WERI-Rb-1 (cell line): ENCODE data around the gene AP5S1.

ENCODE experiments used
- DNase-seq: peaks from one replicate; pipeline ENCODE4 v3.0.0-alpha.2; 2020
- H3K27ac ChIP-seq: fragments of 250-450 bp; sonication (Bioruptor Pico); 2 replicates; pipeline ENCODE4 v1.5.1; 2020; ENCODE audit warnings: mild to moderate bottlenecking, moderate library complexity
- H3K27me3 ChIP-seq: fragments of 250-450 bp; sonication (Bioruptor Pico); 2 replicates; pipeline ENCODE4 v1.5.1; 2021; ENCODE audit warnings: mild to moderate bottlenecking, low read depth, moderate library complexity; ENCODE audit not compliant: insufficient read depth, severe bottlenecking
- H3K36me3 ChIP-seq: fragments of 250-450 bp; sonication (Bioruptor Pico); 2 replicates; pipeline ENCODE4 v1.5.1; 2020; ENCODE audit warnings: mild to moderate bottlenecking, moderate library complexity
- H3K4me3 ChIP-seq: 2 replicates; pipeline ENCODE4 v1.5.1; 2011; ENCODE audit warnings: low read depth, mild to moderate bottlenecking, control low read depth, low read length
- H3K9me3 ChIP-seq: fragments of 250-450 bp; sonication (Bioruptor Pico); 2 replicates; pipeline ENCODE4 v1.5.1; 2021; ENCODE audit warnings: mild to moderate bottlenecking, moderate library complexity; ENCODE audit not compliant: severe bottlenecking
- CTCF ChIP-seq: IDR thresholded peaks from 2 replicates; pipeline ENCODE4 v1.5.1; 2011; ENCODE audit warnings: low read depth, mild to moderate bottlenecking, control low read depth, inconsistent platforms, low read length

AP5S1 gene

GRCh38 chr20:3795511-3796468 lies 24.6 kb upstream of the AP5S1 start, which contains the start of gene CDC25B:
CDC25B (plus strand) TSS chr20:3796310; CDS start chr20:3796532, 222 bp downstream.
- peak; percentile 49 for TF ChIP-seq CTCF
- H3K9me3 ChIP-seq, result no peaks in the 10 kb centered on the region
- DNase-seq, result peak; percentile 95
- H3K36me3 ChIP-seq, result peaks cover 18% of the 10 kb centered on the region
- H3K27ac ChIP-seq, result peak within 1 kb of the TSS; percentile 82
- no peaks in the 10 kb centered on the region for H3K27me3 ChIP-seq
- peak within 1 kb of the TSS; percentile 82 for H3K4me3 ChIP-seq

DNA sequence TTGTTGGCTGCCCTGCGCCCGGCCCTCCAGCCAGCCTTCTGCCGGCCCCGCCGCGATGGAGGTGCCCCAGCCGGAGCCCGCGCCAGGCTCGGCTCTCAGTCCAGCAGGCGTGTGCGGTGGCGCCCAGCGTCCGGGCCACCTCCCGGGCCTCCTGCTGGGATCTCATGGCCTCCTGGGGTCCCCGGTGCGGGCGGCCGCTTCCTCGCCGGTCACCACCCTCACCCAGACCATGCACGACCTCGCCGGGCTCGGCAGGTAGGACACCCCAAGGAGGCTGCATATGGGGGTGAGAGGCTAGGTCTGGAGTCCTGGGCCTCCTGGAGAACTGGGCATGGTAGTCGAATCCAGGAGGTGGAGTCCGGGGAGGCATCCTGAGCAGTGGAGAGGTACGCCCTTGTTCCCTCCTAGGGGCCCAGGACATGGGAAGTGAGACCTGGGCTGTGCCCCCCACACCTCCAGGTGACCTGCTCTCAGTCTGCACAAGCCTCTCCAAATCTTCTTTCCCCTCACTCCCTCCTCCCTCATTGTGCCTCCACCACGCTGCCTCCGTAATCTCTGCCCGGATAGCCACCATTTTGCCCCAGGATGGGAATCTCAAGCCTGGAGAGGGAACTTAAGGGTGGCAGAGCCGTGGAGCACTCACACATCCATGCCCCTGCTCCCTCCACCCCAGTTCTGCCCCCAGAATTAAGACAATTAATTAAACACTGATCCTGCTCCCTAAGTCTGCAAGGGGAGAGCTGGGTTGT lies 23.7 kb upstream of the AP5S1 start:
- no peak for TF ChIP-seq CTCF
- Histone ChIP-seq H3K27ac (peak overlapping the region; percentile 81), H3K4me3 (peak overlapping the region; percentile 82), H3K27me3 (no peaks in the 10 kb centered on the region), H3K36me3 (peaks cover 27% of the 10 kb centered on the region), H3K9me3 (no peaks in the 10 kb centered on the region)
- DNase-seq, result no peak

DNA sequence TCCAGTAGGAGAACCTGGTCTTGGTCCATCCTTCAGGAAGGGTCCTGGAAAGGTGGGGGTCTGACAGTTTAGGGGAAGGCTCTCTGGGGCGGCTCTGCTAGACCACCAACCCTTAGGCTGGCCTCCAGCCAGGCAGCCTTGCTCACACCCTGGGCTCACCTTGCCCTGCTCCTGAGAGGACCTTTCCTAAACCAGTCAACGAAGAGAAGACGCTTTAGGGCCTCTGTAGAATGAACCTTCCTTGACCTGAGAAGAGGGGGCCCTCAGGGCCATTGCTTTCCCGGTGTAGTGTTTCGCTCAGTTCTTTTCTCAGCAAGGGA lies 23.2 kb upstream of the AP5S1 start:
- Histone ChIP-seq H3K27ac (no peak overlapping the region), H3K27me3 (no peaks in the 10 kb centered on the region), H3K4me3 (peak overlapping the region; percentile 82), H3K9me3 (no peaks in the 10 kb centered on the region), H3K36me3 (peaks cover 32% of the 10 kb centered on the region)
- no peak for DNase-seq
- TF ChIP-seq CTCF, result no peak

DNA sequence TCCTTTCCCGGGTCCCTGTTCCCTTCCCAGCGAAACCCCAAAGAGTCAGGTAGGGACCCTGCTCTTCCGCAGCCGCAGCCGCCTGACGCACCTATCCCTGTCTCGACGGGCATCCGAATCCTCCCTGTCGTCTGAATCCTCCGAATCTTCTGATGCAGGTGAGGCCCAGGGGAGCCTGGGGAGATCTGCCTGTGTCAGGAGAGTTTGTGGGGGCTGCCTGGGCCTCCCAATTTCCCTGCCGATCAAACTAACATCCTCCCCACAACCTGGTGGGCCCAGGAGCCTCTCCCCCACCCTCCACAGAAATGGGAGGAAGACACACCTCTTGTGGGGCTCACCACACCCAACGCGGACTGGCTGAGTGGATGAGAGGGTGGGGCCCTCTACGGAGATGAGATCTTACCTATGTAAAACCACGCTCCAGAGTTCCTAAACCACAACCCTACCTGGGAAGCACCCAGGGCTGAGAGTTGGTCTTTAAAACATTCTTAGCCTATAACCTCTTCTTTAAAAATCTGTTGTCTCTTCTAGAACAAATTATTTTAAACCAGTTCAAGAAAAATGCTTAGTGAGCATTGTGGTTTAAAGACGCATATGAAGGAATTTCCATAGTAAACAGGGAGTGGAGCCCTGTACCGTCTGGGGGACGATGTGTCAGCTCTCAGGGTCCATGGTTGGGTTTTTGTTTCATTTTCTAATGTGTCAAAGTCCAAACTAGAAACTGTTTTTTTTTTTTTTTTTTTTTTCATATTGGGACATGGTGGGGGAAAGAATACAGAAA lies 22.6 kb upstream of the AP5S1 start:
- no peaks in the 10 kb centered on the region for H3K9me3 ChIP-seq
- H3K36me3 ChIP-seq, result peaks cover 38% of the 10 kb centered on the region
- H3K27me3 ChIP-seq, result no peaks in the 10 kb centered on the region
- DNase-seq, result no peak
- no peak overlapping the region for H3K27ac ChIP-seq
- no peak for TF ChIP-seq CTCF
- no peak overlapping the region for H3K4me3 ChIP-seq

DNA sequence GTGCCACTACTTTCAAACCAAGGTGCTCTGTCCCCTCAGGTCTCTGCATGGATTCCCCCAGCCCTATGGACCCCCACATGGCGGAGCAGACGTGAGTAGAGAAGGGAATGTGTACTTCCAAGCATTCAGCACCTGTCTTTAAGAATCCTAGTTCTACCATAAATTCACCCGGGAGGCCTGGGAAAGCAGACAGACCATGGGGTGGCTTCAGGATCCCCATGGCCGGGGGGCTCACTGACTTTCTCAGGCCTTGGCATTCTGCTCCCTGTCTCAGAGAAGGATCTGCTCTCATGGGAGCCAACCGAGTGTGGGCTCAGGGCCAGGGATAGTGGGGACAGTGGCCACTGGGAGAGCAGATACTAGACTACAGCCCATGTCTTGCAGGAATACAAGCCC lies 22.0 kb upstream of the AP5S1 start:
- no peak for TF ChIP-seq CTCF
- Histone ChIP-seq H3K4me3 (no peak overlapping the region), H3K9me3 (no peaks in the 10 kb centered on the region), H3K27ac (no peak overlapping the region), H3K36me3 (peaks cover 44% of the 10 kb centered on the region), H3K27me3 (no peaks in the 10 kb centered on the region)
- no peak for DNase-seq
